ENCODE results near the gene INTS11.
A peak's percentile ranks its signal among the peaks of the same experiment; 100 is the strongest.

Gene INTS11

DNA sequence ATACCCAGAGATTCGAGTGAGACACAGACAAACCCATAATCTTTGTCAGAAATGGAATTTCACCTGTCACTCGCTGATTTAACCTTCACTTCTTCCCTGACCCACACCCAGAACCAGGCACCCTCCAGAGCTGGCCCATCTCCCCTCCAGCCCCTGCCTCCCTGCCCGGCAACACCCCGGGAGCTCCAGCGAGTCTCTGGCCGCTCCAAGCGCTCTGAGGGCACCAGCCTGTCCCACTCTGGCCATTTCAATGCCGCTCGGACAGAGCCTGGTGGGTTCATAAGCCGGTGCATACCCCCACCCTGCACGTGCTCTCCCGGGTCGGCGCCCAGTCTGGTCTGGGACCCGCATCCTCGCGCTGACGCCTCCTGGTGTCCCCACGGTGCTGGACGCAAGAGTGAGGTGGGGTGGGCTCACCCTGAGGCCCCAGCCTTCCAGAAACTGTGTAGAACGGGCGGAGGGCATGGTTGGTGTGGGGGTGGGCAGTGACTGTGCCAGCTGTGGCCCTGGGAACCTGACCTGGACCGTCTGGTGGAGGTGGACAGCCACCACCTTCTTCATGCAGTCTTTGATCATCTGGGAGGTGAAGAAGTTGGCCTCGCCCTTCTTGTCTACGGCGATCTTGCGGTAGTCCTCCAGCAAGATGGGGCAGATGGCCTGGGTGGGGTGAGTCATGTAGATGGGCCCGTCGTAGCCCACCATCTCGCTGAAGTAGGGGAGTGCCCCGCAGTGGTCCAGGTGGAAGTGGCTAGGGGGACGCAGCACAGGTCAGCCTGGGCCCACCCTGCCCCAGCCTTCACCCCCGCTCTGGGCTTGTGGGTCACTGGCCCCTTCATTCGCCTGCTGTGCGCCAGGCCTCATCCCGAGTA lies 5.4 kb downstream of the INTS11 start (continued):
- TF ChIP-seq KLF1 (tag by site-specific recombination; IDR thresholded peaks at IDR 0.05), result peak; percentile 48; the same call in 1 of the 2 replicates
- 0 out of 2 replicates have a peak, but pooled peaks have one; percentile 37 for TF ChIP-seq KLF17 (tag by site-specific recombination; IDR thresholded peaks at IDR 0.05)
- 0 out of 2 replicates have a peak, but pooled peaks have one; percentile 36 for TF ChIP-seq ZNF121 (tag by site-specific recombination; IDR thresholded peaks at IDR 0.05)

DNA sequence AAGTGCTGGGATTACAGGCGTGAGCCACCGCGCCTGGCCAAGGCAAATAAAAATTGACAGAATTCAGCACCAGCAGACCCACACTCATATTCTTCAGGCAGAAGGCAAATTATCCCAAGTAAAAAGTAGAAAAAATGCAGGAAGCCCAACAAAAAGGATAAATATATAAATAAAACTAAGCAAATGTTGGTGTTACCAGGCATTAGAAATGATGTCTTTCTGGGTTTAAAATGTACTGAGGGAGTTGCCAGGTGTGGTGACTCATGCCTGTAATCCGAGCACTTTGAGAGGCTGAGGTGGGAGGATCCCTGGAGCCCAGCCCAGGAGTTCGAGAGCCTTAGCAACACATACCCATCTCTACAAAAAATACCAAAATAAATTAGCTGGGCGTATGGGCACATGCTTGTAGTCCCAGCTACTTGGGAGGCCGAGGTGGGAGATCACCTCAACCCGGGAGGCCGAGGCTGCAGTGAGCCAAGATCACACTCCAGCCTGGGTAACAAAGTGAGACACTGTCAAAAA lies 6.3 kb downstream of the INTS11 start:
- POLR2A ChIA-PET, result interaction anchor here (0.7 to 1.7 kb wide), 6 partner anchors 9 to 318 kb away, joined by 3 to 7 read pairs (median 4); partner anchors contain the start of gene HES4
- Histone ChIP-seq H3K27ac (ENCODE audit: extremely low read depth, low read depth, low read length) (0 out of 2 replicates have a peak overlapping the region, but pooled peaks have one; percentile 58), H3K4me1 (ENCODE audit: control insufficient read depth, insufficient read depth, low read length) (peaks cover 20% of the 10 kb centered on the region), H3K4me3 (ENCODE audit: low read depth, low read length) (no peak overlapping the region), H3K9me3 (ENCODE audit: control insufficient read depth, insufficient read depth, low read depth, low read length) (no peaks in the 10 kb centered on the region), H3K36me3 (ENCODE audit: control insufficient read depth in 2 of 2, insufficient read depth in 1 of 2, low read length in 2 of 2) (peaks cover 20 to 78% of the 10 kb centered on the region in 2 experiments)
- CTCF ChIA-PET, result no interaction called here
- TF ChIP-seq ZNF341 (tag by site-specific recombination; IDR thresholded peaks at IDR 0.05; ENCODE audit: low read depth) (no peak), PRDM4 (tag by site-specific recombination; IDR thresholded peaks at IDR 0.05) (no peak), IKZF3 (tag by site-specific recombination; IDR thresholded peaks at IDR 0.05) (peak; percentile 74), ZNF404 (tag by site-specific recombination; IDR thresholded peaks at IDR 0.05) (no peak), ZNF596 (tag by site-specific recombination; IDR thresholded peaks at IDR 0.05) (no peak), KLF10 (tag by site-specific recombination; IDR thresholded peaks at IDR 0.05) (peak; percentile 87), OSR2 (tag by site-specific recombination; IDR thresholded peaks at IDR 0.05) (peak; percentile 57), ZFHX2 (tag by site-specific recombination; conservative IDR thresholded peaks at IDR 0.05) (peak; percentile 67), ZNF202 (tag by site-specific recombination; IDR thresholded peaks at IDR 0.05; ENCODE audit: borderline replicate concordance) (no peak), GLIS2 (tag by site-specific recombination; IDR thresholded peaks at IDR 0.05) (peak; percentile 62; the same call in 1 of the 2 replicates), FEZF1 (tag by site-specific recombination; IDR thresholded peaks at IDR 0.05) (no peak), ZNF223 (tag by site-specific recombination; IDR thresholded peaks at IDR 0.05) (no peak), ZNF324 (tag by site-specific recombination; IDR thresholded peaks at IDR 0.05) (peak; percentile 45; the same call in 1 of the 2 replicates), INSM2 (tag by site-specific recombination; IDR thresholded peaks at IDR 0.05) (no peak), ZNF350 (tag by site-specific recombination; IDR thresholded peaks at IDR 0.05) (no peak), EGR2 (tag by site-specific recombination; IDR thresholded peaks at IDR 0.05; ENCODE audit: low read depth) (peak; percentile 39; the same call in 1 of the 2 replicates), OVOL3 (tag by site-specific recombination; IDR thresholded peaks at IDR 0.05) (no peak), KLF7 (tag by site-specific recombination; IDR thresholded peaks at IDR 0.05; ENCODE audit: borderline replicate concordance) (peak; percentile 35; the same call in 1 of the 2 replicates), ZFP41 (tag by site-specific recombination; IDR thresholded peaks at IDR 0.05; ENCODE audit: borderline replicate concordance) (no peak)
- TF ChIP-seq, protein P1, sequence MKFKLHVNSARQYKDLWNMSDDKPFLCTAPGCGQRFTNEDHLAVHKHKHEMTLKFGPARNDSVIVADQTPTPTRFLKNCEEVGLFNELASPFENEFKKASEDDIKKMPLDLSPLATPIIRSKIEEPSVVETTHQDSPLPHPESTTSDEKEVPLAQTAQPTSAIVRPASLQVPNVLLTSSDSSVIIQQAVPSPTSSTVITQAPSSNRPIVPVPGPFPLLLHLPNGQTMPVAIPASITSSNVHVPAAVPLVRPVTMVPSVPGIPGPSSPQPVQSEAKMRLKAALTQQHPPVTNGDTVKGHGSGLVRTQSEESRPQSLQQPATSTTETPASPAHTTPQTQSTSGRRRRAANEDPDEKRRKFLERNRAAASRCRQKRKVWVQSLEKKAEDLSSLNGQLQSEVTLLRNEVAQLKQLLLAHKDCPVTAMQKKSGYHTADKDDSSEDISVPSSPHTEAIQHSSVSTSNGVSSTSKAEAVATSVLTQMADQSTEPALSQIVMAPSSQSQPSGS (tag by site-specific recombination; IDR thresholded peaks at IDR 0.05; ENCODE audit: low read depth), result 0 out of 2 replicates have a peak, but pooled peaks have one; percentile 30
- TF ChIP-seq, protein P2, sequence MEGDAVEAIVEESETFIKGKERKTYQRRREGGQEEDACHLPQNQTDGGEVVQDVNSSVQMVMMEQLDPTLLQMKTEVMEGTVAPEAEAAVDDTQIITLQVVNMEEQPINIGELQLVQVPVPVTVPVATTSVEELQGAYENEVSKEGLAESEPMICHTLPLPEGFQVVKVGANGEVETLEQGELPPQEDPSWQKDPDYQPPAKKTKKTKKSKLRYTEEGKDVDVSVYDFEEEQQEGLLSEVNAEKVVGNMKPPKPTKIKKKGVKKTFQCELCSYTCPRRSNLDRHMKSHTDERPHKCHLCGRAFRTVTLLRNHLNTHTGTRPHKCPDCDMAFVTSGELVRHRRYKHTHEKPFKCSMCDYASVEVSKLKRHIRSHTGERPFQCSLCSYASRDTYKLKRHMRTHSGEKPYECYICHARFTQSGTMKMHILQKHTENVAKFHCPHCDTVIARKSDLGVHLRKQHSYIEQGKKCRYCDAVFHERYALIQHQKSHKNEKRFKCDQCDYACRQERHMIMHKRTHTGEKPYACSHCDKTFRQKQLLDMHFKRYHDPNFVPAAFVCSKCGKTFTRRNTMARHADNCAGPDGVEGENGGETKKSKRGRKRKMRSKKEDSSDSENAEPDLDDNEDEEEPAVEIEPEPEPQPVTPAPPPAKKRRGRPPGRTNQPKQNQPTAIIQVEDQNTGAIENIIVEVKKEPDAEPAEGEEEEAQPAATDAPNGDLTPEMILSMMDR (tag by site-specific recombination; IDR thresholded peaks at IDR 0.05), result no peak
- TF ChIP-seq, protein P3, sequence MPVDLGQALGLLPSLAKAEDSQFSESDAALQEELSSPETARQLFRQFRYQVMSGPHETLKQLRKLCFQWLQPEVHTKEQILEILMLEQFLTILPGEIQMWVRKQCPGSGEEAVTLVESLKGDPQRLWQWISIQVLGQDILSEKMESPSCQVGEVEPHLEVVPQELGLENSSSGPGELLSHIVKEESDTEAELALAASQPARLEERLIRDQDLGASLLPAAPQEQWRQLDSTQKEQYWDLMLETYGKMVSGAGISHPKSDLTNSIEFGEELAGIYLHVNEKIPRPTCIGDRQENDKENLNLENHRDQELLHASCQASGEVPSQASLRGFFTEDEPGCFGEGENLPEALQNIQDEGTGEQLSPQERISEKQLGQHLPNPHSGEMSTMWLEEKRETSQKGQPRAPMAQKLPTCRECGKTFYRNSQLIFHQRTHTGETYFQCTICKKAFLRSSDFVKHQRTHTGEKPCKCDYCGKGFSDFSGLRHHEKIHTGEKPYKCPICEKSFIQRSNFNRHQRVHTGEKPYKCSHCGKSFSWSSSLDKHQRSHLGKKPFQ (tag by site-specific recombination; IDR thresholded peaks at IDR 0.05), result peak; percentile 68

Data from HEK293 (cell line).